HFF-Myc (cell line): ENCODE measurements around the gene CDH1.

ENCODE experiments used
- DNase-seq: peaks from one replicate; pipeline ENCODE4 v3.0.0-alpha.2; 2011; ENCODE audit warnings: low read depth; ENCODE audit errors: extremely low read depth
- H3K4me3 ChIP-seq: replicated peaks from 2 replicates; pipeline ENCODE4 v1.5.1; 2011; ENCODE audit warnings: low read depth, mild to moderate bottlenecking, control low read depth, low read length
- CTCF ChIP-seq: IDR thresholded peaks from 2 replicates; pipeline ENCODE4 v1.5.1; 2012; ENCODE audit warnings: mild to moderate bottlenecking, low read depth, low read length, control low read depth; ENCODE audit errors: missing control alignments

Gene CDH1

GRCh38 chr16:68737046-68737729, at the start of gene CDH1:
Gene CDH1, plus strand, starts transcription at chr16:68737292. Its CDS starts 124 bp downstream, at chr16:68737416.
- TF ChIP-seq CTCF = no peak
- no peak for DNase-seq
- no peak within 1 kb of the TSS for H3K4me3 ChIP-seq

- no peak overlapping the region for H3K4me3 ChIP-seq
- TF ChIP-seq CTCF = no peak
- no peak for DNase-seq
Observed at GRCh38 chr16:68689921-68690320, 47.2 kb upstream of the CDH1 start.

- no peak for TF ChIP-seq CTCF
- no peak for DNase-seq
- H3K4me3 ChIP-seq = no peak overlapping the region
Observed at GRCh38 chr16:68695575-68695974, 41.5 kb upstream of the CDH1 start.

GRCh38 chr16:68696514-68696913, 40.6 kb upstream of the CDH1 start:
- no peak for TF ChIP-seq CTCF
- no peak for DNase-seq
- H3K4me3 ChIP-seq = no peak overlapping the region

- no peak for DNase-seq
- no peak overlapping the region for H3K4me3 ChIP-seq
- no peak for TF ChIP-seq CTCF
Observed at GRCh38 chr16:68698091-68698490, 39.0 kb upstream of the CDH1 start.

- TF ChIP-seq CTCF = no peak
- no peak overlapping the region for H3K4me3 ChIP-seq
- DNase-seq = no peak
Observed at GRCh38 chr16:68700120-68700519, 37.0 kb upstream of the CDH1 start.

- no peak for TF ChIP-seq CTCF
- no peak for DNase-seq
Observed at GRCh38 chr16:68700831-68701230, 36.3 kb upstream of the CDH1 start.

More at GRCh38 chr16:68700831-68701230, 36.3 kb upstream of the CDH1 start:
- H3K4me3 ChIP-seq = no peak overlapping the region
